ENCODE data around the gene RIPPLY3.

RIPPLY3 gene

DNA sequence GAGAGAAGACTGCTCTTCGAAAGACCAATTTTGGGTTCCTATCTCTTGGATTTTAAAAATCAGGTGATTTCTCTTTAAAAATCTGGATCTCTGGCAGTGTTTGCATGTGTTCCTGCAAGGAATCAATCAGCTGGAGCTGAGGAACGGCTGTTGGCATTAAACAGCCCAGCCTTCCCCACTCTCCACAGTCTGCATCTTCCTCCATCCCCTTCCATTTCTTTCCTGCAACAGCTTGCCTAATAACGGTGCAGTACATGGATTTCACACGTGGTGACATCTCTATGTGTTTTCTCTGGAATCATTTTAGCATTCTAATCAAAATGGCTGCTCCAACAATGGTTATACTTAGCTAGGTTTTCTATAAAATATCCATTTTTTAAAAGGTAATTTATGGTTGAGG is 20.0 kb downstream of the RIPPLY3 start:
- TF ChIP-seq, protein P1, sequence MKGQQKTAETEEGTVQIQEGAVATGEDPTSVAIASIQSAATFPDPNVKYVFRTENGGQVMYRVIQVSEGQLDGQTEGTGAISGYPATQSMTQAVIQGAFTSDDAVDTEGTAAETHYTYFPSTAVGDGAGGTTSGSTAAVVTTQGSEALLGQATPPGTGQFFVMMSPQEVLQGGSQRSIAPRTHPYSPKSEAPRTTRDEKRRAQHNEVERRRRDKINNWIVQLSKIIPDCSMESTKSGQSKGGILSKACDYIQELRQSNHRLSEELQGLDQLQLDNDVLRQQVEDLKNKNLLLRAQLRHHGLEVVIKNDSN (IDR thresholded peaks at IDR 0.05): no peak
- TF ChIP-seq CEBPB (IDR thresholded peaks at IDR 0.05) (no peak), TCF12 (IDR thresholded peaks at IDR 0.05; ENCODE audit: low read depth) (no peak), NFIC (IDR thresholded peaks at IDR 0.05) (no peak), YY1 (IDR thresholded peaks at IDR 0.05; ENCODE audit: low read depth) (no peak), TAF1 (IDR thresholded peaks at IDR 0.05; ENCODE audit: low read depth) (no peak), RAD21 (IDR thresholded peaks at IDR 0.05; ENCODE audit: low read depth) (no peak), FOXM1 (IDR thresholded peaks at IDR 0.05; ENCODE audit: borderline replicate concordance, low read depth) (no peak), TEAD4 (IDR thresholded peaks at IDR 0.05) (no peak), EGR1 (IDR thresholded peaks at IDR 0.05) (no peak), ZBTB7A (IDR thresholded peaks at IDR 0.05; ENCODE audit: low read depth) (no peak), CREB1 (IDR thresholded peaks at IDR 0.05; ENCODE audit: low read depth) (no peak), EP300 (IDR thresholded peaks at IDR 0.05; ENCODE audit: borderline replicate concordance) (no peak)
- TF ChIP-seq, protein P2, sequence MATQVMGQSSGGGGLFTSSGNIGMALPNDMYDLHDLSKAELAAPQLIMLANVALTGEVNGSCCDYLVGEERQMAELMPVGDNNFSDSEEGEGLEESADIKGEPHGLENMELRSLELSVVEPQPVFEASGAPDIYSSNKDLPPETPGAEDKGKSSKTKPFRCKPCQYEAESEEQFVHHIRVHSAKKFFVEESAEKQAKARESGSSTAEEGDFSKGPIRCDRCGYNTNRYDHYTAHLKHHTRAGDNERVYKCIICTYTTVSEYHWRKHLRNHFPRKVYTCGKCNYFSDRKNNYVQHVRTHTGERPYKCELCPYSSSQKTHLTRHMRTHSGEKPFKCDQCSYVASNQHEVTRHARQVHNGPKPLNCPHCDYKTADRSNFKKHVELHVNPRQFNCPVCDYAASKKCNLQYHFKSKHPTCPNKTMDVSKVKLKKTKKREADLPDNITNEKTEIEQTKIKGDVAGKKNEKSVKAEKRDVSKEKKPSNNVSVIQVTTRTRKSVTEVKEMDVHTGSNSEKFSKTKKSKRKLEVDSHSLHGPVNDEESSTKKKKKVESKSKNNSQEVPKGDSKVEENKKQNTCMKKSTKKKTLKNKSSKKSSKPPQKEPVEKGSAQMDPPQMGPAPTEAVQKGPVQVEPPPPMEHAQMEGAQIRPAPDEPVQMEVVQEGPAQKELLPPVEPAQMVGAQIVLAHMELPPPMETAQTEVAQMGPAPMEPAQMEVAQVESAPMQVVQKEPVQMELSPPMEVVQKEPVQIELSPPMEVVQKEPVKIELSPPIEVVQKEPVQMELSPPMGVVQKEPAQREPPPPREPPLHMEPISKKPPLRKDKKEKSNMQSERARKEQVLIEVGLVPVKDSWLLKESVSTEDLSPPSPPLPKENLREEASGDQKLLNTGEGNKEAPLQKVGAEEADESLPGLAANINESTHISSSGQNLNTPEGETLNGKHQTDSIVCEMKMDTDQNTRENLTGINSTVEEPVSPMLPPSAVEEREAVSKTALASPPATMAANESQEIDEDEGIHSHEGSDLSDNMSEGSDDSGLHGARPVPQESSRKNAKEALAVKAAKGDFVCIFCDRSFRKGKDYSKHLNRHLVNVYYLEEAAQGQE (IDR thresholded peaks at IDR 0.05; ENCODE audit: low read depth): no peak
- TF ChIP-seq, protein P3, sequence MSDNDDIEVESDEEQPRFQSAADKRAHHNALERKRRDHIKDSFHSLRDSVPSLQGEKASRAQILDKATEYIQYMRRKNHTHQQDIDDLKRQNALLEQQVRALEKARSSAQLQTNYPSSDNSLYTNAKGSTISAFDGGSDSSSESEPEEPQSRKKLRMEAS (IDR thresholded peaks at IDR 0.05): no peak

DNA sequence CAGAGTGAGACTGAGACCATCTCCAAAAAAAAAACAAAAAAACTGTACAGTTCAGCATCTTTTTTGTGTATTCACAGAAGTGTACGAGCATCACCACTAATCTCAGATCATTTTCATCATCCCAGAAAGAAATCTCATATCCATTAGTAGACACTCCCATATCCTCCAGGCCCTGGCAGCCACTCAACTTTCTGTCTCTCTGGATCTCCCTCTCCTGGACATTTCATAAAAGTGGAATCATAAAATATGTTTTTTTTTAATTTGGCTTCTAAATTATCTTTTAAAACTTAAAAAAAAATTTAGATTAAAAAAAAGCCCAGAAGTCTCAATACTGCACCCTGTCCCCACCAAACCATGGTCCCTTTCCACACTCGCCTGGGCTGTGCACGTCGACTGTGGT is 22.1 kb downstream of the RIPPLY3 start:
- TF ChIP-seq EGR1 (IDR thresholded peaks at IDR 0.05): no peak
- no peak for TF ChIP-seq TCF12 (IDR thresholded peaks at IDR 0.05; ENCODE audit: low read depth)
- no peak for TF ChIP-seq TAF1 (IDR thresholded peaks at IDR 0.05; ENCODE audit: low read depth)
- no peak for TF ChIP-seq FOXM1 (IDR thresholded peaks at IDR 0.05; ENCODE audit: borderline replicate concordance, low read depth)
- no peak for TF ChIP-seq TEAD4 (IDR thresholded peaks at IDR 0.05)
- TF ChIP-seq YY1 (IDR thresholded peaks at IDR 0.05; ENCODE audit: low read depth): no peak
- TF ChIP-seq, protein P3 (IDR thresholded peaks at IDR 0.05): no peak
- TF ChIP-seq CEBPB (IDR thresholded peaks at IDR 0.05): no peak
- TF ChIP-seq RAD21 (IDR thresholded peaks at IDR 0.05; ENCODE audit: low read depth): no peak
- TF ChIP-seq, protein P1 (IDR thresholded peaks at IDR 0.05): no peak
- TF ChIP-seq NFIC (IDR thresholded peaks at IDR 0.05): no peak
- TF ChIP-seq CREB1 (IDR thresholded peaks at IDR 0.05; ENCODE audit: low read depth): no peak
- TF ChIP-seq, protein P2 (IDR thresholded peaks at IDR 0.05; ENCODE audit: low read depth): no peak
- no peak for TF ChIP-seq ZBTB7A (IDR thresholded peaks at IDR 0.05; ENCODE audit: low read depth)
- no peak for TF ChIP-seq EP300 (IDR thresholded peaks at IDR 0.05; ENCODE audit: borderline replicate concordance)

DNA sequence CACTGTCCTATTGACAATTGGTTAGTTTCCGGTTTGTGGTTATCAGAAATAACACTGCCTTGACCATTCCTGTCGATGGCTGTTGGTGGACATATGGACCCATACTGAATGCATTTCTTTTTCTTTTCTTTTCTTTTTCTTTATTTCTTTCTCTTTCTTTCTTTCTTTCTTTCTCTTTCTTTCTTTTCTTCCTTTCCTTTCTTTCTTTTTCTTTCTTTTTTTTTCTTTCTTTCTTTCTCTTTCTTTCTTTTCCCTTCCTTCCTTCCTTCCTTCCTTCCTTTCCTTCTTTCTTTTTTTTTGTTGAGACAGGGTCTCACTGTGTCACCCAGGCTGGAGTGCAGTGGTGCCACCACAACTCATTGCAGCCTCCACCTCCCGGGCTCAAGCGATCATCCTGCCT is 24.4 kb downstream of the RIPPLY3 start:
- TF ChIP-seq EP300 (IDR thresholded peaks at IDR 0.05; ENCODE audit: borderline replicate concordance) (no peak), ZBTB7A (IDR thresholded peaks at IDR 0.05; ENCODE audit: low read depth) (no peak), CEBPB (IDR thresholded peaks at IDR 0.05) (no peak)
- TF ChIP-seq, protein P2 (IDR thresholded peaks at IDR 0.05; ENCODE audit: low read depth): no peak

DNA sequence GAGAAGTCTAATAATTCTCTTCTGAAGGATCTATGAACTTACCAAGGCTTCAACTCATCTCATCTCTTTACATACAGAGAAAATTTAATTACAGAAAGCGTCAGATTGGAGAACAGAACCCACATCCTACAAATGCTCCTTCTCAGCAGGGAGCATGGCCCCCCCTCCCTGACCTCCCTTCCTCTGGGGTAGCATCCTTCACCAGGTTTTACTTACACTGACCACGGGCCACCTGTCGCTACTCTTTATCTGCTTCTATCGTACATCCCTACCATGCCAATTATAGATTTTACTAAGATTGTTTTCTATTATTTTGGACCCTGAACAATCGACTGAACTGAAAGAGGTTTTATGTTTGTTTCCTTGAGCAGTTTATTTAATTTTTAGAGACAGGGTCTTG is 25.8 kb downstream of the RIPPLY3 start:
- TF ChIP-seq, protein P2 (IDR thresholded peaks at IDR 0.05; ENCODE audit: low read depth): no peak
- no peak for TF ChIP-seq EP300 (IDR thresholded peaks at IDR 0.05; ENCODE audit: borderline replicate concordance)
- TF ChIP-seq CREB1 (IDR thresholded peaks at IDR 0.05; ENCODE audit: low read depth): no peak
- no peak for TF ChIP-seq CEBPB (IDR thresholded peaks at IDR 0.05)
- TF ChIP-seq NFIC (IDR thresholded peaks at IDR 0.05): no peak
- no peak for TF ChIP-seq TAF1 (IDR thresholded peaks at IDR 0.05; ENCODE audit: low read depth)
- no peak for TF ChIP-seq RAD21 (IDR thresholded peaks at IDR 0.05; ENCODE audit: low read depth)
- TF ChIP-seq ZBTB7A (IDR thresholded peaks at IDR 0.05; ENCODE audit: low read depth): no peak
- TF ChIP-seq TEAD4 (IDR thresholded peaks at IDR 0.05): no peak
- TF ChIP-seq, protein P1 (IDR thresholded peaks at IDR 0.05): no peak
- no peak for TF ChIP-seq FOXM1 (IDR thresholded peaks at IDR 0.05; ENCODE audit: borderline replicate concordance, low read depth)
- TF ChIP-seq YY1 (IDR thresholded peaks at IDR 0.05; ENCODE audit: low read depth): no peak
- no peak for TF ChIP-seq EGR1 (IDR thresholded peaks at IDR 0.05)
- no peak for TF ChIP-seq TCF12 (IDR thresholded peaks at IDR 0.05; ENCODE audit: low read depth)
